Right kidney (tissue), 1 donor: Measurements from ENCODE around the gene MUC5B.

Experiments
- DNase-seq: peaks from one replicate; pipeline ENCODE4 v3.0.0-alpha.2; 2016

The MUC5B gene

DNA sequence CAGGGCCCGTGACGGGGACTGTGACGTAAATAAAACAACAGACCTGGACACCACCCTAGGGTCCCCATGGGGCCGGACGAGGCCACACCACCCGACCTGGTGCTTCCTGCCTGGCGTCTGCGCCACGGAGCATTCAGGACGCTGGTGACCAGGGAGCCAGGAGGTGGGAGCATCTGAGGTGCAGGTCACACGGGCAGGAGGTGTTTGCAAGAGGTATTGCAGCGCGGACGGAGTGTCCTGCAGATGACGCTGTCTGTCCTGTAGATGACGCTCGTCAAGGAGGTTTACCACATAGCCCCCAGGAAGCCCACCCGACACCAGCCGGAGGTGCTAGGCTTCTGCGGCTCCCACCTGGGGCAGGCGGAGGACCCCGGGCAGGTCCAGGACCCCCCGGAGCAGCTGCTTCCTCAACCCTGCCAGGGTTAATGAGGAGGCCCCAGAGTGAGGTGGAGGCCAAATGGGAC is 986 bp upstream of the MUC5B start:
- DNase-seq: no peak

DNA sequence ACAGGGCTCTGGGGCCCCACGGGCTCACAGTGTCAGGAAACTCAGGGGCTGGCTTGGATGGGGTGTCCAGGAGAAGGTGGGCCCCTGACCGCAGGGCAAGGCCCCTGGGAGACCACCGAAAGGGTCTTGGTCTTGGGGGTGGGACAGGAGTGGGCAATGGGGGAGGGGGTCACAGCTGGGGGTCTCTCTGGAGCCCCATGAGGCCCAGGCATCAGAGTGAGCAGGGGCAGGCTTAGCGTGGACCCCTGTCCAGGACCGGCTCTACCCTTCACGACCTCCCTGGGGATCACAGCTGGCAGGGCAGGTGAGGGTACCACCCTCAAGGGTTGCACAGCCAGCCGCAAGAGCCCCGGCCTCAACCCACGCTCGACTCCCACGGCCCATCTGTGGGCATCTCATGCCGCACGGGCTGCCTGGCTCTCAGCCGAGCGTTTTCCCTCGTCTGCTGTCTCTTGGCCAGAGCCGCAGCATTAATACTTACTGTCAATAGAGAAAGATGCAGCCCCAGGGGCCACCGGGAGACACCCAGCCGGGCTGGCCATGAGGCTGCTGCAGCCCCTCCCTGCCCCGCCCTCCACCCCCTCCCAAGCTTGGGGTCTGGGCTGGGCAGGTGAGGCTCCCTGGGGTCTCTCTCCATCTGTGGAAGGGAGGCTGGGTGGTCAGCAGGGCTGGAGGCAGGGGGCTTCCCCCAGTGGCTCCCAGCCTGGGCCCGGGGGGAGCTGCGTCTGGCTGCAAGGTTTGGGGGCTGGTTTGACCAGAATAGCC is 662 bp downstream of the MUC5B start:
- no peak for DNase-seq

DNA sequence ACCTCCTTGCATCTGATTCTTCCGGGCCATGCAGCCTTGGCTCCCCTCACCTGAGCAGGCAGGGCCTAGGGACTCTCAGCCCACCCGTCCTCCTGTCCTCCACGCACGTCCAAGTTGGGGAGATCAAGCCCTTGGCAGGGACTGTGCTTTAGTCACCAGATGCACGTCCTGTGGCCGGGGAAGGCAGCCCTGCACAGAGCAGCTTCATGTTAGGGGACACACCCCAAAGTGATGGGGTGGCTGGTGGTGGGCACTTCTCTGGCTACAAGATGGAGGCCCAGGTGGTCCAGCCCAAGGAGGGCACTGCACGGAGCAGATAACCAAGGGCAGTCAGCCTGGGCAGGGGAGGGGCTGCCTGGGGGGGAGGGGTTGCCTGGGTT is 1.2 kb downstream of the MUC5B start:
- DNase-seq: no peak

DNA sequence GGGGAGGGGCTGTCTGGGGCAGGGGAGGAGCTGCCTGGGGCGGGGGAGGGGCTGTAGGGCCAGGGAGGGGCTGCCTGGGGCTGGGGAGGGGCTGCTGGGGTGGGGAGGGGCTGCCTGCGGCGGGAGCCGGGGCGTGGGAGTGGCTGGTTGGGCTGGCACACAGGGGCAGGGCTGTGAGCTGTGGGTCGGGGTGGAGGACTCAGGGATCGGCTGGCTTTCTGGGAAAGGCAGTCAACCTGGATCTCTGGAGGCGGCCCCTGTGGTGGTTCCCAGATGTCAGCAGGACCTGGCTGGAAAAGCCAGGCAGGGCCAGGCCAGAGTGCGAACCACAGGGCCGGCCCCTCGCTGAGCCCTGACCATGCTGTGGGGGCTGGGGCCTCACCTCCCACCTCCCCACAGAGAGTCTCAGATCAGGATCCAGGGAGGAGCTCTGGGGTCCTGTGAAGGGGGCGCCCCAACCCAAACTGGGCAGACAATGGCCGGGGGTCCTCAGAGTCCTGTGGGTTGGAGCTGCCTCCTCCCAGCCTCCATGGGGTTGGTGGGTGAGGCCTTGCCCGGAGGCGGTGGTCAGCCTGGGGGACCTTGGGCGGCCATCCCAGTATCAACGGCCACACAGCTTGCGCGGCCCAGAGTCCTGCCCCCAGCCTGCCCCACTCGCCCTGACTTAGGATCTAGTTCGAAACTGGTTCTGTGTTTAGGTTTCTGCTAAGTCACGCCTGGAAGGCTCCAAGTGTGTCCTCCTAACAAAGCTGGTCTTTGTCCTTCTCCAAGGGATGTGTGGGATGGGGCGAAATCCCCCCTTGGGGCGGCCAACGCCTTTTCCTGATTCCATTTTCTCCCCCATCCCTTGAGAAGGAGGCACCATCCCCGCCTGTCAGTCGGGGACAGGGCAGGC is 1.9 kb downstream of the MUC5B start:
- DNase-seq: no peak

DNA sequence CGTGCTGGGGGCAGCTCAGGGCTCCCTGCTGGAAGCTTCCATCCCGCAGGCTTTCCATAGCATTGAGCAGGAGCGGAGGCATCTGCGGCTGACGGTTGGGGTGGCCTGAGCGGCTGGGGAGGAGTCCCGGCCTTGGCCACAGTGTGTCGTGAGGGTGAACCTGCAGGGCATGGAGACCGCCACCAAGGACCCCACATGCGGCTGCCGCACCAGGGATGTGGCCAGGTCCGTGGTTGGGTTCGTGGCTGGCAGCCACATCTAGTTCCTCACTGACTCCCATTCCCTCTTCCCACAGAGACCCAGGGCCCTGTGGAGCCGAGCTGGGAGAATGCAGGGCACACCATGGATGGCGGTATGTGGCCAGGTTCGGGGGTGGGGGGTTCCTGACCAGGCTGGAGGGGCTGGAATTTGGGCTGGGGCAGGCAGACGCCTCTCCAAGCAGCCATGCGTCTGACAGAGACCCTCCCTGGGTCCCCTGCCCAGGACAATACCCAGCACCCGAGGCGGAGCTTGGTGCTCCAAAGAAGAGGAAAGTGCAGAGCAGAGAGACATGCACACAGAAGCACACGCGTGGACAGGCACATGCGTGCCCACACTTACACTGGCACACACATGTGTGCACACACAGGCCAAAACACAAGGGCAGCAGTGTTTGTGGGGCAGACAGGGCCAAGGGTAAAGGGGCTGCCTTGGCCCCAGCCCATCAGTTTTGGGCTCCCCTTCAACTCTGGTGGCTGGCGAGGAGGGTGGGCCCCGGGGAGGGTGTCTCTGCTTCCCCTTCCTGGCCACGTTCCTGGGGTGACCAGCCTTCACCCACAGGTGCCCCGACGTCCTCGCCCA is 2.7 kb downstream of the MUC5B start:
- DNase-seq: no peak

DNA sequence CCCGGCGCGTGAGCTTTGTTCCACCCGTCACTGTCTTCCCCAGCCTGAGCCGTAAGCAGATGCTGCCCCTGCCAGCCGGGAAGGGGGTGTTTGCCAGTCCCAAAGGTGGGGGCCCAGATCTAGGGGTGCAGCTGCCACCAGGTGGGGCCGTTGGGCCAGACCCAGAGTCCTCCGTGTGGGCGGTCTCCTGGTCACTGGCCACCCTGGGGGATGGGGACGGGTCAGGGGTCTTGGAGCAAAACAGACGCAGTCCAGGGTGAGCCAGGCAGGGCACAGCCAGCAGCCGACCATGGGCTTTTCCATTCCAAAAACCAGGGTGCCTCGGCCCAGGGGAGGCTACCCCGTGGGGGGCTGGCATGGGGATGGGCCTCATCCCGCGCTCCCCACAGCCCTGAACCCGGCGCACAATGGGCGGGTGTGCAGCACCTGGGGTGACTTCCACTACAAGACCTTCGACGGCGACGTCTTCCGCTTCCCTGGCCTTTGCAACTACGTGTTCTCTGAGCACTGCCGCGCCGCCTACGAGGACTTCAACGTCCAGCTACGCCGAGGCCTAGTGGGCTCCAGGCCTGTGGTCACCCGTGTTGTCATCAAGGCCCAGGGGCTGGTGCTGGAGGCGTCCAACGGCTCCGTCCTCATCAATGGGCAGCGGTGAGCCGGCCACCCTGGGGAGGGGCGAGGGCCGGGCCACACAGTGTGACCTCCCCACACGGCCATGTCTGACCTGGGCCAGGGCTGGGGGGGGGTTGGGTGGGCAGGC is 3.5 kb downstream of the MUC5B start:
- no peak for DNase-seq

DNA sequence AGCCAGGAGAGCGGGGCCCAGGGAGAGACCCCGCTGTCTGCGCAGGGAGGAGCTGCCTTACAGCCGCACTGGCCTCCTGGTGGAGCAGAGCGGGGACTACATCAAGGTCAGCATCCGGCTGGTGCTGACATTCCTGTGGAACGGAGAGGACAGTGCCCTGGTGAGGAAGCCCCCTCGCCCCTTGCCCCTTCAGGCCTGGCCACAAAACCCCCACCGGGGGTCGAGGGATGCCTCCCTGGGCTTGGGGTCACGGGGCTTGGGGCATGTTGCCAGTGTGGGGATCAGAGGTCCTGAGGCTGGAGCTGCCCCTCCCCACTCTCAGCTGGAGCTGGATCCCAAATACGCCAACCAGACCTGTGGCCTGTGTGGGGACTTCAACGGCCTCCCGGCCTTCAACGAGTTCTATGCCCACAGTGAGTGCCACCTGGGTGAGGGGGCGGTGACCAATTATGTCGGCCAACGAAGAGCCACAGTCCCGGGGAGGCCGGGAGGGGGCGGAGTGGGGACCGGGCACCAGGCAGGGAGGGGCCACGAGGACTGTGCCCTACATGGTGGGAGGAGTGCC is 4.2 kb downstream of the MUC5B start:
- DNase-seq: no peak

DNA sequence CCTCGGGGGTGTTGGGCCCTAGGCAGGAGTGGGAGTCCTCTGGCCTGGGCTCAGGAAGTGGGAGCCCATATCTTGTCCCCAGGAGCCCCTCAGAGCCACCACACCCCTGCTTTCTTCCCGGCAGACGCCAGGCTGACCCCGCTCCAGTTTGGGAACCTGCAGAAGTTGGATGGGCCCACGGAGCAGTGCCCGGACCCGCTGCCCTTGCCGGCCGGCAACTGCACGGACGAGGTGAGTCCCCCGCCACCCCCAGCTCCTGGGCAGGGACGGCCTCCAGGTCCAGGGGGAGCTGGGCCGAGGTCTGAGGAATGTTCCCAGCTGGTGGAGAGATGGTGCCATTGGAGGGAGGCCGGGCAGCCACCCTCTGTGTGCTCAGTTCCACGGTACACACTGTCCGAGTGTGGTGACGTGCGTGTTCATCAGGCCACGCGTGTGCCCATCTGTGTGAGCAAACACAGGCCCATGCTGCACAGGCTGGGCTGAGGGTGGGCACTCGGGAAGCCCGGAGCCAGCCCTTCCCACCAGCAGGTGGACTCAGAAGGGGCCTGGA is 4.8 kb downstream of the MUC5B start:
- no peak for DNase-seq

DNA sequence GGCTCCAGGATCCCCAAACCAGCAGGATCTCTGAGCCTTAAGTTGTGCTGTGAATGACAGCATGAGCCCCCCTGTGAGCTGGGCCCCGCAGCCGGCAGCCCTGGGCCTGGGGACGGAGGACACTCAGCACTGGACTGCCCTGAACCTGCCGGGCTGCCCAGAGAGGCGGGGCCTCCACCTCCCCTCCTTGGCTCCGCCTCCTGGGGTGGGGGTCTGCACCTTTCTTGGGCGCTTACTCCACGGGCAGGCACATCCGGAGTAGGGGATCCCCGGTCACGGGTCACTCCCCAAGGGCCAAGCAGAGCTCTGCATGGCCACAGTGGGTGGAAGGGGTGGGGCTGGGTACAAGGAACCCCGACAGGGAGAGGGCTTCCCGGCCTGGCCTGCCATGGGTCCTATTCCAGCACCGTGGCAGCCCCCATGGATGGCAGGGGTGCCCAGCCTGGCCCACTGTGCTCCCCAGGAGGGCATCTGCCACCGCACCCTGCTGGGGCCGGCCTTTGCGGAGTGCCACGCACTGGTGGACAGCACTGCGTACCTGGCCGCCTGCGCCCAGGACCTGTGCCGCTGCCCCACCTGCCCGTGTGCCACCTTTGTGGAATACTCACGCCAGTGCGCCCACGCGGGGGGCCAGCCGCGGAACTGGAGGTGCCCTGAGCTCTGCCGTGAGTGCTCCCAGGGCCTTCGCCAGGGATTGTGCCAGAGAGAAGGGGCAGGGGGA is 5.4 kb downstream of the MUC5B start:
- DNase-seq: no peak

DNA sequence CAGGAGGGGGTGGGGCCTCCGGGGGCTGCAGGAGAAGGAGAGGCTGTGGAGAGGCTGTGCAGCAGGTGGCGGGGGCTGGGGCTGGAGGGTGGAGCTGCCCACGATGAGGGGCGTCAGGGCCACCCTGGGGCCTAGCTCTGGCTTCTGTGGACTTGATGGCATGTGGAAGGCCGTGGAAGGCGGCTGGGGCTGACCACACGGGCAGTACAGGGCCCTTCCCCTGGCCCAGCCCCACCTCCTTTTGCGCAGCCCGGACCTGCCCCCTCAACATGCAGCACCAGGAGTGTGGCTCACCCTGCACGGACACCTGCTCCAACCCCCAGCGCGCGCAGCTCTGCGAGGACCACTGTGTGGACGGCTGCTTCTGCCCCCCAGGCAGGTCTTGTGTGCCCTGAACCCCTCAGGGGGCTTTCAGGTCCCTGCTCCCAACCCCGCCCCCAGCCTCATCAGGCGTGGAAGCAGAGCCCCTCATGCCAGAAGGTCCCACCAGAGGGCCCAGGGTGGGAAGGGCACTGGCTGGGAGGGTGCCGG is 6.1 kb downstream of the MUC5B start:
- DNase-seq: no peak

DNA sequence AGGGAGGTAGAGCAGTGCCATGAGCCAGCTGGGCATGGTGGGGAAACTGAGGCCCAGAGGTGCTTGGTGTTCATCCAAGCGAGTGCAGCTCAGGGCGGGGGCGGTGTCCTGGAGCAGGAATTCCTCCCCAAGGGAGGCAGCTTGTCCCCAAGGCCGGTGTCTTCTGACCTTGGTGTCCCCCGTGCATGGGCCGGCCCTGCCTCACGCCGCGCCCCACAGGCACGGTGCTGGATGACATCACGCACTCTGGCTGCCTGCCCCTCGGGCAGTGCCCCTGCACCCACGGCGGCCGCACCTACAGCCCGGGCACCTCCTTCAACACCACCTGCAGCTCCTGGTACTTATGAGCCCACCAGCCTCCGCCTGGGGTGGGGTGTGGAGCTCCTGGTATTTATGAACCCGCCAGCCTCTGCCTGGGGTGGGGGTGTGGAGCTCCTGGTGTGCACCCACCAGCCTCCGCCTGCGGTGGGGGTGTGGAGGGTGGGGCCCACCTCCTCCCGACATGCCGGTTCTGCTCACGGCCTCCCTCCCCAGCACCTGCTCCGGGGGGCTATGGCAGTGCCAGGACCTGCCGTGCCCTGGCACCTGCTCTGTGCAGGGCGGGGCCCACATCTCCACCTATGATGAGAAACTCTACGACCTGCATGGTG is 6.7 kb downstream of the MUC5B start:
- no peak for DNase-seq

DNA sequence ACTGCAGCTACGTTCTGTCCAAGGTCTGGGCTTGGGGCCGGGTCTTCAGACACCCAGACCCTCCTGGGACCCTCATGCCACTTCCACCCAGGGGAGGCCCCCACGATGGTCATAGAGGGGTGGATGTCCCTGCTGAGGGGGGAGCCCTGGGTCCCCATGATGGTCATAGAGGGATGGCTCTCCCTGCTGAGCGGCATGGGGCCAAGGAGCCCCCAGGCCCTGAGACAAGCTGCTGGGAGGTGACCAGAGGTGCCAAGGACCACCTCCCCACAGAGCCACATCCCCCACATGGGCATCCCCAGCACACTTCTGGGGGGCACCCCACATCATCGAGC is 7.2 kb downstream of the MUC5B start:
- no peak for DNase-seq

DNA sequence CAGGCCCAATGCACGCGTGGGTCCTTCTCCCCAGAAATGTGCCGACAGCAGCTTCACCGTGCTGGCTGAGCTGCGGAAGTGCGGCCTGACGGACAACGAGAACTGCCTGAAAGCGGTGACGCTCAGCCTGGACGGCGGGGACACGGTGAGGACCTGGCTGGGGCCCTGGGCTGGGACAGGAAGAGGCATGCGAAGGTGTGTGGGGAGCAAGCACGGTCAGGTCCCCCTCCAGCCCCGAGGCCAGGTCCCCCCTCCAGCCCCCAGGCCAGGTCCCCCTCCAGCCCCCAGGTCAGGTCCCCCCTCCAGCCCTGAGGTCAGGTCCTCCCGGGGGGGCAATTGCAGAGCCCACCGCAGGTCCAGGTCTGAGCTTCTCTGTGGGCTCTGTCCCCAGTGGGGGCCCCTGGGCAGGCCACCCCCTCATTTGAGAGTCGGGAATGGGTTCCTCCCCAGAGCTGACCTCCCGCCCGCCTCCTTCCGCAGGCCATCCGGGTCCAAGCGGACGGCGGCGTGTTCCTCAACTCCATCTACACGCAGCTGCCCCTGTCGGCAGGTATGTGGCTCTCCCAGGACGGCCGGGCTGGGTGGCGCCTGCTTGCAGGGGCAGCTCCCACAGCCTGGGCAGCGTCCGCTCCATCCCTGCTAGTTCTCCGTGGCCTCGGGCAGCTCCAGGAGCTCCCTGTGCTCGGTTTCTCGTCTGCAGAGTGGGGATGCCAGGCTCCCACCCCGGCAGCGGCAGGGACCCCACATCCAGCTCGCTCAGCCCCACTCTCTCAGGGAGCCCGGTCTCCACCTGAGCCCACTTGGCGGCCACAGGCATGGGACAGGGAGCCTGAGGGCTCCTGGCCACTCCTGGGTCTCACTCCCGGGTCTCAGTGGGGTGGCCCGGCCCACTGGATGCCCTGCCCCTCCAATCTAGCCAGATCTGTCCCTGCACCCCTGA is 7.9 kb downstream of the MUC5B start:
- no peak for DNase-seq

DNA sequence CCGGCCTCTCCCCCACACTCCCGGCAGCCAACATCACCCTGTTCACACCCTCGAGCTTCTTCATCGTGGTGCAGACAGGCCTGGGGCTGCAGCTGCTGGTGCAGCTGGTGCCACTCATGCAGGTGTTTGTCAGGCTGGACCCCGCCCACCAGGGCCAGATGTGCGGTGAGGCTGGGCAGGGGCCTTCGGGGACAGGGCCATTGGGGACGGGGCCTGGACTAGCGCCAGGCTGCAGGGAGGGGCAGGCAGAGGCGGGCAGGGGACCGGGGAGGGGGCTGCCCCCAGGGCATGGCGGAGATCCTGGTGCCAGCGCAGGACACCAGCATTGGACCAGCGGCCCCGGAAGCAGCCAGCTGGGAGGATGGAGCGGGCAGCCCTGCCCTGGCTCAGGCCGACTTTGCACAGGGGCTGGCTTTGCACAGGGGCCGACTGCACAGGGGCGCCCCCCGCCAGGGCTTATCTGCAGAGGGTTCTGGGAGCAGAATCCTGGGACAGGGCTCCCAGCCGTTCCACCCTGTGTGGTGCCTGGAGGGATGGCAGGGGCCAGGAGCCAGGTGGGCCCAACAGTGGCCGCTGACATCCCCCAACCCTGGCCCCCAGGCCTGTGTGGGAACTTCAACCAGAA is 8.6 kb downstream of the MUC5B start:
- DNase-seq: no peak

DNA sequence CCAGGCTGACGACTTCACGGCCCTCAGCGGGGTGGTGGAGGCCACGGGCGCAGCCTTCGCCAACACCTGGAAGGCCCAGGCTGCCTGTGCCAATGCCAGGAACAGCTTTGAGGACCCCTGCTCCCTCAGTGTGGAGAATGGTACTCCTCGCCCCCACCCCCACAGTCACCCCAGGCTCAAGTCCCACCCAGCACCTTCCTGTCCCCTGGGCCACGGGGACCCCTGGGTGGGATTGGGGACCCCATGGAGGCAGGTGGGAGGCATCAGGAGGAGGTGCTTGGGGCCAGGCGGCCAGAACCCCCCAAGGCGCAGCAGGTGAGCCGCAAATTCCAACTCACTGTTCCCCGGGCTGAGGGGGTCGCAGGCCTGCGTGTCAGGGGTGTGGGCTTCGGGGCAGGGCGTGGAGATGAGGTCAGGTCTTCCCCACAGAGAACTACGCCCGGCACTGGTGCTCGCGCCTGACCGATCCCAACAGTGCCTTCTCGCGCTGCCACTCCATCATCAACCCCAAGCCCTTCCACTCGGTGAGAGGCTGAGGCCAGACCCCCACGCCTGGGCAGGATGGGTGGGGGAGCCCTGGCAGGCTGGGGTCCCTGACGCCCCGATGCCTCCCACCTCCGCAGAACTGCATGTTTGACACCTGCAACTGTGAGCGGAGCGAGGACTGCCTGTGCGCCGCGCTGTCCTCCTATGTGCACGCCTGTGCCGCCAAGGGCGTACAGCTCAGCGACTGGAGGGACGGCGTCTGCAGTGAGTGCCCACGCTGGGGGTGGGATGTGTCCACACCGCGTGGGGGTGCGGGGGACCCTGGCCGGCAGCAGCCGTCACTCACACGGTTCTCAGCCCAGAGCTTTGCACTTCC is 9.4 kb downstream of the MUC5B start:
- no peak for DNase-seq

DNA sequence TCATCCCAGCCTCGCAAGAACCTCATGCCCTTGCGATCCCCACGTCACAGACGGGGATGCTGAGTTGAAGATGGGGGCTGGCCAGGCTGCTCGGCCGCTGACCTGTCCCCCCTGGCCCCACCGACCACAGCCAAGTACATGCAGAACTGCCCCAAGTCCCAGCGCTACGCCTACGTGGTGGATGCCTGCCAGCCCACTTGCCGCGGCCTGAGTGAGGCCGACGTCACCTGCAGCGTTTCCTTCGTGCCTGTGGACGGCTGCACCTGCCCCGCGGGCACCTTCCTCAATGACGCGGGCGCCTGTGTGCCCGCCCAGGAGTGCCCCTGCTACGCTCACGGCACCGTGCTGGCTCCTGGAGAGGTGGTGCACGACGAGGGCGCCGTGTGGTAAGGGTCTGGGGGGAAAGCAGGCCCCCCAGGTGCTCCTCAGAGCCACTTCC is 10.0 kb downstream of the MUC5B start:
- DNase-seq: no peak
